T-helper 9 cell (primary cell): ENCODE measurements around the gene ZNG1B.
"Not testable (repeated sequence)": the region's sequence is repeated elsewhere in the genome, so short reads cannot be mapped to it uniquely, and the experiment has no call there.

Source experiments
- DNase-seq: peaks from one replicate; pipeline ENCODE4 v3.0.0-alpha.2; 2020

Gene ZNG1B

GRCh38 chr2:113503094-113504042, 65.9 kb downstream of the ZNG1B start:
- peak; percentile 31 for DNase-seq

GRCh38 chr2:113504081-113504480, 66.6 kb downstream of the ZNG1B start:
- not testable (repeated sequence) for DNase-seq

- not testable (repeated sequence) for DNase-seq
Measured at GRCh38 chr2:113507394-113508140, 70.1 kb downstream of the ZNG1B start.

- DNase-seq = not testable (repeated sequence)
Measured at GRCh38 chr2:113508187-113508586, 70.7 kb downstream of the ZNG1B start.

- not testable (repeated sequence) for DNase-seq
Measured at GRCh38 chr2:113510913-113511312, 73.4 kb downstream of the ZNG1B start.

- not testable (repeated sequence) for DNase-seq
Measured at GRCh38 chr2:113511859-113512258, 74.4 kb downstream of the ZNG1B start.

- not testable (repeated sequence) for DNase-seq
Measured at GRCh38 chr2:113515457-113515856, 78.0 kb downstream of the ZNG1B start.

GRCh38 chr2:113515995-113516394, 78.5 kb downstream of the ZNG1B start:
- DNase-seq = not testable (repeated sequence)

- DNase-seq = not testable (repeated sequence)
Measured at GRCh38 chr2:113517025-113517424, 79.5 kb downstream of the ZNG1B start.

- not testable (repeated sequence) for DNase-seq
Measured at GRCh38 chr2:113520837-113521236, 83.3 kb downstream of the ZNG1B start.

- not testable (repeated sequence) for DNase-seq
Measured at GRCh38 chr2:113521492-113521891, 84.0 kb downstream of the ZNG1B start.

- DNase-seq = not testable (repeated sequence)
Measured at GRCh38 chr2:113524986-113525385, 87.5 kb downstream of the ZNG1B start.

GRCh38 chr2:113527350-113528045, 90.0 kb downstream of the ZNG1B start:
- DNase-seq = not testable (repeated sequence)

GRCh38 chr2:113528126-113528525, 90.6 kb downstream of the ZNG1B start:
- DNase-seq = not testable (repeated sequence)

- not testable (repeated sequence) for DNase-seq
Measured at GRCh38 chr2:113528904-113529303, 91.4 kb downstream of the ZNG1B start.

GRCh38 chr2:113532991-113533390, 95.5 kb downstream of the ZNG1B start:
- DNase-seq = not testable (repeated sequence)

- DNase-seq = not testable (repeated sequence)
Measured at GRCh38 chr2:113536573-113536972, 99.1 kb downstream of the ZNG1B start.

- not testable (repeated sequence) for DNase-seq
Measured at GRCh38 chr2:113540834-113541203, 103.3 kb downstream of the ZNG1B start.

GRCh38 chr2:113541204-113541975, 103.9 kb downstream of the ZNG1B start:
- peak; percentile 11 for DNase-seq

- DNase-seq = not testable (repeated sequence)
Measured at GRCh38 chr2:113541976-113542485, 104.5 kb downstream of the ZNG1B start.

- not testable (repeated sequence) for DNase-seq
Measured at GRCh38 chr2:113542529-113542928, 105.0 kb downstream of the ZNG1B start.
